GM12872 (cell line): ENCODE results near the gene ARHGAP42.

Source experiments
- TF ChIP-seq, protein P1 (sequence below): IDR thresholded peaks from 3 replicates; pipeline ENCODE4 v1.5.1; 2011; ENCODE audit warnings: low read depth, mild to moderate bottlenecking, low read length, moderate library complexity; ENCODE audit not compliant: insufficient read depth

ARHGAP42 gene

DNA sequence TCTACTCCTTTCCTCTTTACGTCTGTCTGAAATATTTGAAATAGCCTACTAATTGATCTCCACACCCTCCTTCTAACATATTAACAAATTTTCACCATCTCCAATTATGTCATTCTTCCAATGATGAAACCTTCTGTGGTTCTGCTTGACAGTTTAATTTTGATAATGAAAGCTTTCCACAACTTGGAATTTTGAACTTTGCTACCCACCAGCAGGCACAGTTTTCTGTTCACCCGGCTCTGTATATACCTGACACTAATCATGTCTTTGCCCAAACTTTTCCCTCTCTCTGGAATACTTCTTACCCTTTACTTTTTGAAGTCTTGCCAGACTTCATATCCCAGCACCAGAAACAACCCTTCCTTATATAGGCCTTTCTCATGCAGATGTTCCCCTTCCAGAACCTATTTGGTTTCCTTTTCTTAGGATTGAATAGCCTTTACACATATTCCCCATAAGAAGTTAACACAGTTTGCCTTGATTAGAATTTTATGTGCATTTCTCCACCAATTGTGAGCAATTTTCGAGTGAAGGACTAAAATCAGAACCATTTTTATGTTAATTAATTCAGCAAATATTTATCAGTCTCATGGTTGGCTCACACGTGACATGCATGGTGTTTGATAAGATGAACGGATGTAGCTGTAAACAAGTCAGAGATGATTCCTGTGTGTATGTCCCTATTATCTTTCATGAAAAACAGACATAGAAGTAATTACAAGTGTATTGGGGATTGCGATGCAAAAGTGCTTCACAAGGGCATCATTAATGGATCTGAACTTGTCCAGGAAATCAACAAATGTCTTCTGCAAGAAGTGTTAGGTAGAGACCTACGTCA, 173.4 kb downstream of the ARHGAP42 start:
- TF ChIP-seq, protein P1, sequence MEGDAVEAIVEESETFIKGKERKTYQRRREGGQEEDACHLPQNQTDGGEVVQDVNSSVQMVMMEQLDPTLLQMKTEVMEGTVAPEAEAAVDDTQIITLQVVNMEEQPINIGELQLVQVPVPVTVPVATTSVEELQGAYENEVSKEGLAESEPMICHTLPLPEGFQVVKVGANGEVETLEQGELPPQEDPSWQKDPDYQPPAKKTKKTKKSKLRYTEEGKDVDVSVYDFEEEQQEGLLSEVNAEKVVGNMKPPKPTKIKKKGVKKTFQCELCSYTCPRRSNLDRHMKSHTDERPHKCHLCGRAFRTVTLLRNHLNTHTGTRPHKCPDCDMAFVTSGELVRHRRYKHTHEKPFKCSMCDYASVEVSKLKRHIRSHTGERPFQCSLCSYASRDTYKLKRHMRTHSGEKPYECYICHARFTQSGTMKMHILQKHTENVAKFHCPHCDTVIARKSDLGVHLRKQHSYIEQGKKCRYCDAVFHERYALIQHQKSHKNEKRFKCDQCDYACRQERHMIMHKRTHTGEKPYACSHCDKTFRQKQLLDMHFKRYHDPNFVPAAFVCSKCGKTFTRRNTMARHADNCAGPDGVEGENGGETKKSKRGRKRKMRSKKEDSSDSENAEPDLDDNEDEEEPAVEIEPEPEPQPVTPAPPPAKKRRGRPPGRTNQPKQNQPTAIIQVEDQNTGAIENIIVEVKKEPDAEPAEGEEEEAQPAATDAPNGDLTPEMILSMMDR, result no peak

DNA sequence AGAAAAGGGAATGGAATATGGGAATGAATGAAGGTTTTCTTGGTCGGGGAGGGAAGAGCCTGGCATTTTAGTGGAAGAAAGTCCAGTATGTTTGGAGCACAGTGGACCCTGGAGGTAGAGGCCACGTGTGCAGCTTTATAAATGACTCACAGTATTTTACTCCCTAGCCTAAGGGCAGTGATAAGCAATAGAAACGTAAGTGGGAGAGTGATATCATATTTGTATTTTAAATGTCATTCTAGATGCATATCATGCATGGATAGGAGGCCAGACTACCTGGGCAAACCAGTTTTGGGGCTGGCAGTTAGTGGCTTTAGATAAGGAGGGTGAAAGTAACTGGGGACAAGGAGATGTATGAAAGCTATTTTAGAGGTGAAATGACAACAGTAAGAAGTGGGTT, 174.1 kb downstream of the ARHGAP42 start:
- TF ChIP-seq, protein P1, result no peak

DNA sequence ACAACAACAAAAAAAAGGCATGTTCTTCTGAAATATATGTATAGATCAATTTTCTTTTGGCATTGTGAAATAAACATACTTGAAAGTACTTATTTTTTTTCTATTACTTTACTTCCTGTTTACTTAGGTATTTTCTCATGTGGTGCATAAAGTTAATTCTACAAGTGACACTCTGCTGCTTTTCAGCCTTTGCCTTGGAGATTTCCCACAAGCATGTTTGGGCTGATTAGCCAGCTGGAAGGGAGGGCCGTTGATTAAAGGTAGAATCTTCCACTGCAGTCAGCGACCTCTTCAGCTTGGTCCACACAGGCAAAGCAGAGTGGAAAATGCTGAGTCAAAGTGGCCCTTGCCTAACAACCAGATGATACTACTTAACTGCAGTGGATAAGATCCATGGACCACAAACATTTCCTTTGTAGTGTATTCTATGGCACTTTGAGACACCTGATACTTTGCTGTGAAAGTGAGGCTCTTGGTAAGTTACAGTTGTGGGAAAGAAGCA, 176.0 kb downstream of the ARHGAP42 start:
- TF ChIP-seq, protein P1, result no peak

DNA sequence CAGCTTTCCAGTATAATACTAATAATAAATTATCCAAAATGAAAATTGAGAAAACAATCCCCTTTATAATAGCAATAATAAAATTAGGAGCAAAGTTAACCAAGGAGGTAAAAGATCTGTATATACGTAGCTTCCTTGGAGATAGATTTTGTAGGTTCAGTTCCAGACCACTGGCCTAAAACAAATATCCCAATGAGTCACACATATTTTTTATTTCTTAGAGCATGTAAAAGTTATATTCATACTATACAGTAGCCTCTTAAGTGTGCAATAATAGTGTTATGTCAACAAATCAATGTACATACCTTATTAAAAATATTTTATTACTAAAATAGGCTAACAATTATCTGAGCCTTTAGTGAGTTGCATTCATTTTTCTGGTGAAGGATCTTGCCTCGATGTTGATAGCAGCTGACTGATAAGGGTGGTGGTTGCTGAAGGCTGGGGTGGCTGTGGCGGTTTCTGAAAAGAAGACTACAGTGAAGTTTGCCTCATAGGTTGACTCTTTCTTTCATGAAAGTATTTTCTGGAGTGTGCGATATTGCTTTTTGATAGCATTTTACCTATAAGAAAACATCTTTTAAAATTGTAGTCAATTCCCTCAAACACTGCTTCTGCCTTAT, 178.5 kb downstream of the ARHGAP42 start:
- TF ChIP-seq, protein P1, result no peak

DNA sequence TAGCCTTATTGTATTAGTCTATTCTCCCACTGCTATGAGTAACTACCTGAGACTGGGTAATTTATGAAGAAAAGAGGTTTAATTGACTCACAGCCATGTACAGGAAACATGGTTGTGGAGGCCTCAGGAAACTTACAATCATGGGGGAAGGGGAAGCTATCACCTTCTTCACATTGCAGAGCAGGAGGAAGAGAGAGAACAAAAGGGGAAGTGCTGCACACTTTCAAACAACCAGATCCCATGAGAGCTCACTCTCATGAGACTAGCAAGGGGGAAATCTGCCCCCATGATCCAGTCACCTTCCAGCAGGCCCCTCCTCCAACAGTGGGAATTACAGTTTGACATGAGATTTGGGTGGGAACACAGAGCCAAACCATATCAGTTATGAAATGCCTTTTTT, 179.4 kb downstream of the ARHGAP42 start:
- TF ChIP-seq, protein P1, result no peak

DNA sequence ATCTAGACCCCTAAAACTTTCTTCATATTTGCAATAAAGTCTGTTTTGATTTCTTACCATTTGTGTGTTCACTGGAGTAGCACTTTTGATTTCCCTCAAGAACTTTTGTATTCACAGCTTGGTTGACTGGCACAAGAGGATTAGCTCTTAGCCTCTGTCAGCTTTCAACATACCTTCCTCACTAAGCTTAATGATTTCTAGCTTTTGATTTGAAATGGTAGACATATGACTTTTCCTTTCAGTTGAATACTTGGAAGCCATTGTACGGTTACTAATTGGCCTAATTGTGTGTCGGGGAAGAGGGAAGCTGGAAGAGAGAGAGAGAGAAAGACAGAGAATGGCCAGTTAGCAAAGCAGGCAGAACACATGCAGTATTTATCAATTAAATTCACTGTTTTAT, 180.5 kb downstream of the ARHGAP42 start:
- TF ChIP-seq, protein P1, result no peak

DNA sequence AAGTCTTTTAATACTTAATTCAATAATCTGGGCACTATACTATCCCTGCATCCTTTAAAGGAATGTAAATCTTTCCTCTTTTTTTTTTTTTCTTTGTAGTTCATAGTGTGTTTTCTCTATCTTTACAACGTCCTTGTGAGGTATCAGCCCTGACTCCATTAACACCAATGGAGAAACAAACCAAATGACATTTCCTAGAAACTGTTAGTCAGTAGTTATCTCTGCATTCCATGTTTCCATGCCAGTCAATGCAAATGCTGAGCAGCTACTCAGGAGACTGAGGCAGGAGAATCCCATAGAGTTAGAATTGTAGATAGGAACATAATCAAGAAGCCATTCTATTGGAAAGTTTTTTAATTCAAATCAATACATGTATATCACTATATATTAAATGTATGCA, 182.2 kb downstream of the ARHGAP42 start:
- TF ChIP-seq, protein P1, result no peak
